ENCODE measurements around the gene ACTR3C.
"Not testable (repeated sequence)": the region's sequence is repeated elsewhere in the genome, so short reads cannot be mapped to it uniquely, and the experiment has no call there.

Gene ACTR3C

GRCh38 chr7:150312649-150313366, 10.5 kb downstream of the ACTR3C start:
- DNase-seq: not testable (repeated sequence)

DNA sequence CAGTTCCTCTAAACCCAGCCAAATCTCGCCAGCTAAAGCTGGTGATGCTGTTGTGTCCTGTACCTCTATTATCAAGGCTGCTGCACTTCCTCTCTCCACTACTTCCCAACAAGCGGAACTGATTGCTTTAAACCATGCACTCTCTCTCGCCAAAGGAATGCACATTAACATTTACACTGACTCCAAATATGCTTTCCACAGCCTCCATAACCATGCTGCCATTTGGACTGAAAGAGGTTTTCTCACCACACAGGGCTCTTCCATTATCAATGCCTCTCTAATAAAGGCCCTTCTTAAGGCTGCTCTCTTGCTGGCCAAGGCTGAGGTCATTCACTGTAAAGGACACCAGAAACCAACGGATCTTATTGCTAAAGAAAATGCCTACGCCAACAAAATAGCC, 11.6 kb downstream of the ACTR3C start:
- no peak for DNase-seq

- DNase-seq: no peak
These were observed 12.2 kb downstream of the ACTR3C start for GRCh38 chr7:150311146-150311545.

GRCh38 chr7:150308575-150308974, 14.8 kb downstream of the ACTR3C start:
- DNase-seq: no peak

DNA sequence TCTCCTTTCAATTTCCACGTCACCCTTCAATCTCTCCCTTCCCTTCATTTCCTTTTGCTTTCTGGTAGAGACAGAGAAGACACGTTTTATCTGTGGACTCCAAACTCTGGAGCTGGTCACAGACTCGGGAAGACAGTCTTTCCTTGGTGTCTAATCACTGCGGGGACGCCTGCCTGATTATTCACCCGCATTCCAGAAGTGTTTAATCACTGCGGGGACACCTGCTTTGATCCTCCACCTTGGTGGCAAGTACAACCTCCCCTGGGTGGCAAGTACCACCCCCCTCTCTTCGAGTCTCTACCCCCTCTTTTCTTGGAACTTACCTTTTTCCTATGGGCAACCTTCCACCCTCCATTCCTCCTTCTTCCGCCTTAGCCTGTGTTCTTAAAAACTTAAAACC, 15.4 kb downstream of the ACTR3C start:
- DNase-seq: no peak

DNA sequence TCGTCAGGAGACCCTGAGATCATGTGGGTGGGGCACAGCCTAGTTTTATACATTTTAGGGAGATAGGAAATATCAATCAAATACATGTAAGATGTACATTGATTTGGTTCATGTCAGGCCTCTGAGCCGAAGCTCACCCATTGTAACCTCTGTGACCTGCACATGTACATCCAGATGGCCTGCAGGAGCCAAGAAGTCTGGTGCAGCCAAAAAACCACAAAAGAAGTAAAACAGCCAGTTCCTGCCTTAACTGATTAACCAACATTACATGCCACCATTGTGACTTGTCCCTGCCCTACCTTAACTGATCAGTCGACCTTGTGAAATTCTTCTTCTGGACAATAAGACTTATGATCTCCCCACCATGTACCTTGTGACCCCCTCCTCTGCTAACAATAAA, 16.2 kb downstream of the ACTR3C start:
- DNase-seq: no peak

- not testable (repeated sequence) for DNase-seq
These were observed 17.0 kb downstream of the ACTR3C start for GRCh38 chr7:150306377-150306776.

DNA sequence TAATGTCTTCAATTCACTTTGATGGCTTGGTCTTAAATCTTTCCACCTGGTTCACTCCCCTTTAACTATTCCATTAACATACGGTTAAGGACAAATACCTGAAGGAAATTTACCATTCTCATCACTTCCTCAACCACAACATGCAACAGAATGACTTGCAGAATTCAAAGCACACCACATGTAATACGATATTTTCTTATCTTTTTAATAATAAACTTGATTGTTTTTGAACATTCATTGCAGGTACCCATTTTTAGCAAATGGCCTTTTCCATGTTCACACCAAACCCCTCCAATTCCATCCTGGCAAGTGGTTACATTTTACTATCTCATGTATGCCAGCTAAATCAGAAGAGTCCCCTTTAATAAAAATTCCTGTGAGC, 17.5 kb downstream of the ACTR3C start:
- DNase-seq: not testable (repeated sequence)

DNA sequence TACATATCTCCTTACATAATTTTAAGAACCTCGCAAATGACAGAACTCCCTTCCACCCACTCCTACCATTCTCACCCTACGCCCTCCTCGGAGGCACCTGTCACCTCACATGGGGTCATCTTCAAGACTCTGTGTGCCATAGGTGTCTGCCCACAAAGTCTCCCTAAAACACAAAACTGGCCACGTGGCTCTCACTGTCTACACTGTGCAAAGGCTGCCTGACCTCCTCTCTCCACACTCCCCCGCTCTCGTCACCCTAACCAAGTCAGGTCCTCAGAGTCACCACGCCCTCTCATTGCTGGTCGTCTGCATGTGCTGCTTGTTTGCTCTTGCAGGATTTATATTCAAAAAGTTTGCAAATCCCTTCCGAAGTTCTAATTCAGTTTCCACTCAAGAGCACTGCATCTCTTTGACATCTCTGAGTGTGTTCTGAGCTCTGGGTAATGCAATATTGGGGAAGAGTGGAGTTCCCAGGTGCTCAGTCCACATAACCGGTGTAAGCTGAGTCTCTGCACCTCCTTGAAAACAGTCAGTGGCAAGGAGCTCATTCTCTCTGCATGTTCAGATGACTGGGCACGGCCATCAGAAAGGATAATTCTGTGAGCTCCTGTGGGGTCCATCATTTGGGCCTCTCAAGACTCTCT, 18.0 kb downstream of the ACTR3C start:
- not testable (repeated sequence) for DNase-seq

DNA sequence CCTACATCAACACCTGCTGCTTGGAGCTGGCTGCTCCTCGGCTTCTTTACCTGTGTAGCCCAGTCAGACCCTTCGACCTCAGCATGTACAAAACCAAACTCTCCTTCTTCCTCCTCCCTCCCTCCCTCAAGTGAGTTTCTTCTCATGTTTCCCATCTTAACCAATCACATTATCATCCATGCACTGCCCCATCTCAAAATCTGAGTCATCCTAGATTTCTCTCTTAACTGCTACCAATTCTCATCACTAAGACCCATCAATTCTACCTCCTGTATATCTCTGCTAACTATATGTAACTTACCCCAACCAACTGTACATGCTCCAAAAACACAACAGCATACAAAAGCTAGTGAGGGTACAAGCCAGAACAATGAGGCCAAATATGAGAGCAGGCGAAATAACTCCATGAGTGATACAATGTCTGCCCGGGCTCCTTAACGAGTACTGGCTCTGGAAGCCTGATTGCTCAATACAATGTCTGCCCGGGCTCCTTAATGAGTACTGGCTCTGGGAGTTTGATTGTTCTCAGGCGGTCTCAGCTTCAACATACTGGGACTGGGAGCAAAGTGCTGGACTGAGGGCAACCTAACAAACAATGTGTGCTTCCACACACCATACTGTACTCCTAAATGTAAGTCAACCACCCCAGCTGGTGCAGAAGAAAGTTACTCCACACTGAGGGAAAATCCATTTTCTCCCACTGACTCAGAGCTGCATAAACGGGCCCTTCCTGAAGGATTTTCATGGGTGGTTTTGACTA, 18.7 kb downstream of the ACTR3C start:
- DNase-seq: not testable (repeated sequence)

DNA sequence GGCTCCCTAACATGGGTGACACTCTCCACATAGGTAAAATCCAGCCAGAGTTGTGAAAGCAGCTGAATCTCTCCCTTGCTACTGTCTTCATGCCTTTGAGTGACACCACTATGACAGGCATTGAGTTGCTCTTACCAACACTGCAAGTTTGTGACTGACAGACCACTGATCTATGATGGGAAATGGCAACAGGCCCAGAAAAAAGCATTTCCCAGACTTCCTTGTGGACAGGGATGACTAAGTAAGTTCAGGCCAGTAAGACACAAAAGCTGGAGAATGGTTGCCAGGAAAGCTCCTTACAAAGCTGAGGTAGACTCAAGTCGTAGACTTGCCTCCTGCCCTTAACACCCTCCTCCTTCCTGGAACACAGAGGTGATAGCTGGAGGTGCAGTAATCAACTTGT, 20.4 kb downstream of the ACTR3C start:
- not testable (repeated sequence) for DNase-seq

DNA sequence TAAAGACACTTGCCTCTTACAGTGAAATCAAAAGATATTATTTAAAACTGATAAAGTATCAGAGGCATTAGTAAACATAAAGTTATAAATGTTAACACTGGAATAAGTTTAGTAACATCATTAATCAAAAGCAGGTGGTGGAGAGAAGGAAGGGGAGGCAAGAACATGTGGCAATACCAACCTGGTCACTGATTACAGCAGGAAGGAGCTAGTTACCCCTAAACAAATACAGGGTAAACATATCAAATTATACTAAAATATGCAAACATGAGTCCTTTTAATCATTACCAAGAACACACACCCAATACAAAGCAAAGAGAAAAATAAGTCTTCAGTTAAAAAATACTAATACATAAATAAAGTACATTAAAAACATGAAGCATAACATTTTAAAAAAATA, 25.4 kb downstream of the ACTR3C start:
- DNase-seq: not testable (repeated sequence)

GRCh38 chr7:150296802-150297201, 26.5 kb downstream of the ACTR3C start:
- DNase-seq: not testable (repeated sequence)

DNA sequence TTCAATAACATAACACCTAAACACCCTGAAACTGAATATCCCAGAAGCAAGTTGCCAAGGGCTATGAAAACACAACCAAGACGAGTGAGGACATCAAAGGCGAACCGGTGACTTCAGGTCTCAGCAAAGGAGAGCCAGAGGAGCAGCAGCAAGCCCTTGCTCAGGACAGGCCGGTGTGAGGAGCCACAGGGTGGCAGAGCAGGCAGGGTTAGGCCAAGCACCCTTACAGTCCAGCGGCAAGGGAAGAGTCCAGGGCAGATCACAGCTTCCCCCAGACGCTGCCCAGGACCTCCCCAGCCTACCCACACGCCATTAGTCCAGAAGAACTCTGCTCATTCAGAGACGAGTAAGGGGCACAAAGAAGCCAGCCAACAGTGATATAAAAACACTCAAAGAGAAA, 27.7 kb downstream of the ACTR3C start:
- not testable (repeated sequence) for DNase-seq

DNA sequence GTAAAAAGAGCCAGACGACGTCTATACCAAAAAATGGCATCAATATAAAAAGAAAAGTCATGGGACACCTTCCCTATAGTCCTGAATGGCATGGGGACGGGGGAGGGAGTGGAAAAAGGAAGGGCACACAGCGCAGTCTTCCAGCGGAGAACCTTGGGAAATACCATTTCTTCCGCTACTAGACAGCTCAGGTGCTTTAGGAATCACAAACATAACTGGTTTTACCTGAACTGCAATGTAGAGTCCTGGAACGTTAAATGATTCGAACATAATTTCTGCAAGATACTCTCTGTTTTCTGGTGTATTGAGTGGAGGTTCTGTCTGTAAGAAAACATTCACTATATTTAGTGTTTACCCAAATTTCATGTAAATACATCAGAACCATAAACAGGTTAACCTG, 28.3 kb downstream of the ACTR3C start:
- DNase-seq: not testable (repeated sequence)

- not testable (repeated sequence) for DNase-seq
These were observed 33.0 kb downstream of the ACTR3C start for GRCh38 chr7:150290317-150290716.

DNA sequence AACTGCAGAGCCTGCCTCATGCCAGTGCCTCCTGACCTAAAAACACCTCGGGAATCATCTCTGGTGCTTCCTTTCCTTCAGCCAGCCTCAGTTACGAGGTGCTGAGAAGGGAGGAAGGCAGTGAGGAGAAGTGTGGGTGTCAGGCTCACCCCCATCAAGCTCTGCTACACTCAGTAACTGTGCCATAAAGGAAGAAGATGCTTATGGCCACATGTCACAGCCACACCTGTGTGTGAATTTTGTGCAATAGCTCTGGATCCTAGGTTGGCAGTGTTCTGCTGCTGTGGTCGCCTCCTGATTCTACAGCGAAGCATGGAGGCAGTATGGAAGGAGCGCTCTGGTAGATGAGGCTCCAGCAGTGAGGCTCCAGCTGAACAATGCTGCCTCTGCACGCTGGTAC, 34.5 kb downstream of the ACTR3C start:
- DNase-seq: not testable (repeated sequence)

DNA sequence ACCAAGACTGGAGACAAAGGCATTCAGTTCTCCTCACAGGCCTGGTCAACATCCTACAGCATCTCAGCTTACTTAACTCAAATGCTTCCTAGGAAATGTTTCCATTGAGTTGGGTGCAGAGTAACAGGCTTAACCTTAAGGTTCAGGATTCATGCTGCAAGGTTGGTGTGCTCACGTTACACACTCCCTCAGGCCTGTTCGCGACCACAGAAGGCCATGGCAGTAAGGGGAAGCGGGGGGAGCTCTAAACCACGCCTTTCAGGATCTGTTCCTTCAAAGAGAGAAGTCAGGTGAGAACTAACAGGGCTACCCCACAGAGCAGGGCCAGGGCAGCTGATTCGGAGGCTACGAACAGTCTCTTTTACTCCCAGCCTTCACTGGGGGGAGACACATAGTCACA, 35.5 kb downstream of the ACTR3C start:
- DNase-seq: not testable (repeated sequence)

DNA sequence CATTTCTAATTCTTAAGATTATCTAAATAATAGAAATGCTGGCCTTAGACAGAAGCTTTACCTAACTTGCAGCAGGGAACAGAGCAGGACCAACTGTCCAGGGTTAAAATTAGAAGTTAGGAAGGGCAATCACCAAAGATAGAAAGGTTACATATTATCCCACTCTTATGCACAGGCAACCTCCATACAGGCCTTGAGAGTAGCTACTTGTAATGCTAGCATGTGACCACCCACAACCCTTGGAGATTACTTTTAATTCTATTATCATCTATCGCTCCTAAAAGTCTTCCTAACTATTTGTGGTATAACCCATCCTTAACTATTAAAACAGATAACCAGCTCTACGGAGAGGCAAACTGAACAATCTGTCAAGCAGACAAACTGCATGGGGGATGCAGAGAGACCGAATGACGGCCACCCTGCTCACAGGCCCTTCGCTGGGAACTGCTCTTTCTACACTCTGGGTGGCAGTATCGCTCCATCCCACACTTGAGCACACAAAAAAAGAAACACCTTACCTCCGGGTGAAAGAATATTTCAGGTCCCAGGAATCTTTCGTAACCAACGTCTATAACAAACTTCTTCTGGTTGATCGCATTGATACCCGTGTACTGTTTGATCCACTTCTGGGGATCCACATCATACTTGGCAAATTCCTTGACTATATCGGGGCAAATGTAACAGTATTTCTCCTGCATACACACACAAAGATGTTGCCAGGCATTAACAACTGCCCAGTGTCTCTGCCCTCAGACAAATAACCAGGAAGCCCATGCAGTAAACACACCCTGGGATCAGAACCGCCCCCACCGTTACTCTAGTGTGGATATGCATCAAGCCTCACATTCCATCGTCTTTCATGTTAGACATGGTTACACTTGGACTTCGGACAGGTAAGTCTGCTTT, 37.2 kb downstream of the ACTR3C start:
- peak in 1 of 2 experiments; percentile 15 for DNase-seq

DNA sequence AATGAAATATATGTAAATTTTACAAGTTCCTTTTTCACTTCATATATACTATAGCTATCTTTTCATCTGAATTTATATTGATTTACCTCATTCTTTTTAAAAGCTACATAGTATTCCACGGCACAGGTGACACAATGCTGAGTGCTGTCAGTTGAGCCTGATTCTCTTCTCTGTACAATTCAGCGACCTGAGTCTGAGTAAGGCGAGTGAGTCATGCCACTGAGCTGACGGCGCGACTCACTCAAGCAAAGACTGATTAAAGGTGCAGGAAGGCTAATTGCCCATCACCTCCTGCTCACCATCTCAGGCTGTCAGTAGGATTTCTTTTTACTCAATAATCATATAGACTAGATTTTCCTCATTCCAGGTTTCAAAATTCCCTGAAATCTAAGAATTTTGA, 39.7 kb downstream of the ACTR3C start:
- not testable (repeated sequence) for DNase-seq

- DNase-seq: not testable (repeated sequence)
These were observed 40.2 kb downstream of the ACTR3C start for GRCh38 chr7:150283111-150283510.

GRCh38 chr7:150281681-150282403, 41.5 kb downstream of the ACTR3C start:
- DNase-seq: not testable (repeated sequence)

All from SW 1271 (cell line).